HepG2 (cell line): ENCODE results near the gene CHCHD3. TPM values are rescaled to one million over a fixed set of nuclear protein-coding genes. Genes with fewer than 3 reads are reported as not detected.

Source experiments
- ATAC-seq: fragments of 200-7000 bp; cut with Tn5 transposase; 3 replicates; pipeline ENCODE4 v1.9.1; 2020; ENCODE audit warnings: mild to moderate bottlenecking, moderate library complexity
- BruUV-seq: library from RNA; stranded (reverse); fragments of 400-500 nt; replicated peaks from 2 replicates; lab custom pipeline; 2021; lab: Mats Ljungman, UMichigan
- CTCF ChIA-PET: fragments of 300-600 bp; formaldehyde crosslinking; extraction: SDS; loops from one replicate; lab custom pipeline; 2021; ENCODE audit warnings: low total read pairs, inconsistent platforms, low intra/inter-chr PET ratio; lab: Yijun Ruan, JAX
- POLR2A ChIA-PET: fragments of 350-600 bp; sonication (Branson Sonifier 250); formaldehyde crosslinking; loops from one replicate; lab custom pipeline; 2020; ENCODE audit warnings: antibody characterized with exemption, inconsistent platforms; lab: Yijun Ruan, JAX
- DNase-seq: peaks from one replicate; pipeline ENCODE4 v3.0.0-alpha.2; 2015; ENCODE audit warnings: low spot score
- FAIRE-seq: peaks from 3 replicates; lab custom pipeline; 2011; peaks lifted over from hg19 to GRCh38; lab: Jason Lieb, UNC
- H2AFZ ChIP-seq: one replicate; pipeline ENCODE4 v1.6.1; 2011; ENCODE audit warnings: low read length, inconsistent platforms
- H3K27ac ChIP-seq: fragments of 300-600 bp; 3 replicates; pipeline ENCODE4 v1.8.0; 2011; ENCODE audit warnings: mixed run types, mild to moderate bottlenecking, mixed read lengths, low read length, inconsistent platforms; ENCODE audit not compliant: insufficient read depth; ENCODE audit errors: extremely low read length
- H3K27me3 ChIP-seq, 2 experiments: fragments of 200-600 bp in 1 of 2; 2 replicates in 1 of 2; 3 replicates in 1 of 2; pipeline versions ENCODE4 v1.6.0 to v1.8.0; 2011; ENCODE audit warnings: low read length in 2 of 2, mild to moderate bottlenecking in 2 of 2, moderate library complexity in 2 of 2, inconsistent platforms in 1 of 2; ENCODE audit not compliant: insufficient read depth in 2 of 2, control insufficient read depth in 1 of 2
- H3K36me3 ChIP-seq, 2 experiments: fragments of 200-600 bp in 1 of 2; replicated peaks in 1 of 2; 2 replicates in 1 of 2; 3 replicates in 1 of 2; pipeline versions ENCODE4 v1.5.1 to v1.8.0; 2011; ENCODE audit warnings: low read length in 2 of 2, inconsistent platforms in 1 of 2; ENCODE audit not compliant: insufficient read depth in 2 of 2, control insufficient read depth in 1 of 2
- H3K4me1 ChIP-seq: 2 replicates; pipeline ENCODE4 v1.5.1; 2012; ENCODE audit warnings: low read length, inconsistent platforms; ENCODE audit not compliant: insufficient read depth
- H3K4me2 ChIP-seq: 2 replicates; pipeline ENCODE4 v1.6.0; 2011; ENCODE audit warnings: low read depth, low read length, inconsistent platforms
- H3K4me3 ChIP-seq, 3 experiments: fragments of 200-600 bp in 1 of 3; sonication (generic), shearing (Covaris generic) in 1 of 3; replicated peaks in 1 of 3; 2 replicates each; pipeline ENCODE4 v1.5.1; 2011 to 2016; ENCODE audit warnings: low read length in 3 of 3, inconsistent platforms in 2 of 3, low read depth in 2 of 3, mild to moderate bottlenecking in 2 of 3, control low read depth in 1 of 3, mixed read lengths in 1 of 3; ENCODE audit not compliant: insufficient read depth in 1 of 3
- H3K79me2 ChIP-seq: one replicate; pipeline ENCODE4 v1.6.1; 2011; ENCODE audit warnings: low read length, inconsistent platforms; ENCODE audit not compliant: insufficient read depth
- H3K9ac ChIP-seq: 2 replicates; pipeline ENCODE4 v1.6.0; 2011; ENCODE audit warnings: mild to moderate bottlenecking, low read depth, low read length, inconsistent platforms; ENCODE audit not compliant: insufficient read depth
- H3K9me3 ChIP-seq: 2 replicates; pipeline ENCODE4 v1.5.1; 2012; ENCODE audit warnings: mild to moderate bottlenecking, low read length
- H4K20me1 ChIP-seq: 2 replicates; pipeline ENCODE4 v1.6.0; 2011; ENCODE audit warnings: inconsistent platforms, mild to moderate bottlenecking, low read length, moderate library complexity; ENCODE audit not compliant: insufficient read depth
- HNRNPLL ChIP-seq: fragments of 200-400 bp; formaldehyde crosslinking; IDR thresholded peaks from 2 replicates; pipeline ENCODE4 v1.6.1; 2017; ENCODE audit warnings: mild to moderate bottlenecking, low read depth, low read length; ENCODE audit not compliant: poor library complexity, severe bottlenecking
- NR3C1 ChIP-seq: sonication (generic); formaldehyde crosslinking; IDR thresholded peaks from 2 replicates; pipeline ENCODE4 v1.4.0; 2020; ENCODE audit warnings: missing genetic modification reagents
- PITX1 ChIP-seq: sonication (generic); formaldehyde crosslinking; IDR thresholded peaks from 2 replicates; pipeline ENCODE4 v1.5.1; 2020; ENCODE audit warnings: mild to moderate bottlenecking, missing genetic modification reagents
- ZNF136 ChIP-seq: sonication (generic); formaldehyde crosslinking; IDR thresholded peaks from 2 replicates; pipeline ENCODE4 v1.8.1; 2022; ENCODE audit warnings: low read depth, mild to moderate bottlenecking, moderate library complexity, missing genetic modification reagents
- ZNF260 ChIP-seq: sonication (generic); formaldehyde crosslinking; IDR thresholded peaks from 2 replicates; pipeline ENCODE4 v1.4.0; 2020; ENCODE audit warnings: missing genetic modification reagents, low read depth, mild to moderate bottlenecking, borderline replicate concordance
- ZNF773 ChIP-seq: sonication (generic); formaldehyde crosslinking; IDR thresholded peaks from 2 replicates; pipeline ENCODE4 v1.4.0; 2020; ENCODE audit warnings: missing genetic modification reagents, borderline replicate concordance
- ZNF878 ChIP-seq: sonication (generic); formaldehyde crosslinking; IDR thresholded peaks from 2 replicates; pipeline ENCODE4 v1.8.1; 2023; ENCODE audit warnings: mild to moderate bottlenecking, missing genetic modification reagents, moderate library complexity
- WGBS: methylation state at CpG from one replicate; pipeline ENCODE4 v1.1.6; 2017; ENCODE audit warnings: low lambda C conversion rate; 5-methylcytosine and 5-hydroxymethylcytosine counted together
- in situ Hi-C: cut with HindIII; loops from 2 replicates; pipeline ENCODE4 v1.10.0; 2017; ENCODE audit warnings: low pct_unique_long_range_greater_than_20kb; ENCODE audit not compliant: extremely low pct_ligation_motif_present
- intact Hi-C: fragments of 100-400 bp; cut with micrococcal nuclease; formaldehyde crosslinking; loops from one replicate; pipeline ENCODE4 v1.10.0; 2022; ENCODE audit not compliant: unreplicated experiment
- polyA plus RNA-seq, 8 experiments: library from polyadenylated mRNA; depleted of rRNA in 3 of 8; stranded (reverse) in 7 of 8; unstranded in 1 of 8; fragments of >200 nt; fragmentation: Illumina TruSeq in 4 of 8; extraction: Trizol in 4 of 8; gene quantifications; 2 replicates each; pipeline versions ENCODE4 v1.2.1 to v1.2.3, GENCODE V29; 2011 to 2016; ENCODE audit warnings: low read depth in 4 of 8, missing spikeins in 1 of 8, mixed read lengths in 1 of 8; ENCODE audit not compliant: insufficient read depth in 1 of 8
- total RNA-seq, 5 experiments: library from RNA; depleted of rRNA; stranded (reverse); fragments of >200 nt; fragmentation: Illumina TruSeq; extraction: Trizol; gene quantifications; 2 replicates each; pipeline ENCODE4 v1.2.3, GENCODE V29; 2016; ENCODE audit warnings: low read depth in 1 of 5
- TF ChIP-seq, protein P1 (sequence below): sonication (generic); formaldehyde crosslinking; IDR thresholded peaks from 2 replicates; pipeline ENCODE4 v1.4.0; 2020; ENCODE audit warnings: mild to moderate bottlenecking, missing genetic modification reagents
- TF ChIP-seq, protein P2 (sequence below): sonication (generic); formaldehyde crosslinking; IDR thresholded peaks from 2 replicates; pipeline ENCODE4 v1.5.1; 2020; ENCODE audit warnings: missing genetic modification reagents, mild to moderate bottlenecking, borderline replicate concordance
- TF ChIP-seq, protein P3 (sequence below): sonication (generic); formaldehyde crosslinking; IDR thresholded peaks from 2 replicates; pipeline ENCODE4 v1.4.0; 2020; ENCODE audit warnings: missing genetic modification reagents; ENCODE audit errors: not compliant biosample characterization
- TF ChIP-seq, protein P4 (sequence below): sonication (generic); formaldehyde crosslinking; IDR thresholded peaks from 2 replicates; pipeline ENCODE4 v1.4.0; 2020; ENCODE audit warnings: missing genetic modification reagents
- TF ChIP-seq, protein P5 (sequence below): sonication (generic); formaldehyde crosslinking; IDR thresholded peaks from 2 replicates; pipeline ENCODE4 v1.4.0; 2020; ENCODE audit warnings: missing genetic modification reagents

CHCHD3 gene
- total and polyA plus RNA-seq, 2 of the 13 experiments (the other 11 are each of a cell fraction or from before 2014, with no cell fraction given), result 32.7 to 86.8 TPM

DNA sequence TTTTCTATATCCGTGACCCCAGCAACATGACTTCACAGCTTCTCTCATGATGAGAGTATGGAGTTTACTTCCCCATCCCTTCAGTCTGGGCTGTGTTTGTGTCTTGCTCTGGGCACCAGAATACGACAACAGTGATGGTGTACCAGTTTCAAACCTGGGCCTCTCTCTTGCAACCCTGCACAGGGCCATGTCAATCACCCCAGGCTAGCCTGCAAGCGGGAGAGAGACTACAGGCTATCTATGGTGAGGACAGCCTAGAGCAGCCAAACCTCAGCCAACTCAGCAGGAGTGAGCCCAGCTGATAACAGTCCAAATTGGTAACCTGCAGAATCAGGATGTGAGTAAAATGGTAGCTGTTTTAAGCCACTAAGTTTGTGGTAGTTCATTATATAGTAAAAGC lies 235.8 kb downstream of the CHCHD3 start (continued):
- TF ChIP-seq, protein P1, sequence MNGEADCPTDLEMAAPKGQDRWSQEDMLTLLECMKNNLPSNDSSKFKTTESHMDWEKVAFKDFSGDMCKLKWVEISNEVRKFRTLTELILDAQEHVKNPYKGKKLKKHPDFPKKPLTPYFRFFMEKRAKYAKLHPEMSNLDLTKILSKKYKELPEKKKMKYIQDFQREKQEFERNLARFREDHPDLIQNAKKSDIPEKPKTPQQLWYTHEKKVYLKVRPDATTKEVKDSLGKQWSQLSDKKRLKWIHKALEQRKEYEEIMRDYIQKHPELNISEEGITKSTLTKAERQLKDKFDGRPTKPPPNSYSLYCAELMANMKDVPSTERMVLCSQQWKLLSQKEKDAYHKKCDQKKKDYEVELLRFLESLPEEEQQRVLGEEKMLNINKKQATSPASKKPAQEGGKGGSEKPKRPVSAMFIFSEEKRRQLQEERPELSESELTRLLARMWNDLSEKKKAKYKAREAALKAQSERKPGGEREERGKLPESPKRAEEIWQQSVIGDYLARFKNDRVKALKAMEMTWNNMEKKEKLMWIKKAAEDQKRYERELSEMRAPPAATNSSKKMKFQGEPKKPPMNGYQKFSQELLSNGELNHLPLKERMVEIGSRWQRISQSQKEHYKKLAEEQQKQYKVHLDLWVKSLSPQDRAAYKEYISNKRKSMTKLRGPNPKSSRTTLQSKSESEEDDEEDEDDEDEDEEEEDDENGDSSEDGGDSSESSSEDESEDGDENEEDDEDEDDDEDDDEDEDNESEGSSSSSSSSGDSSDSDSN, result no peak
- no peak for TF ChIP-seq ZNF136 (CRISPR knock-in tag)
- TF ChIP-seq, protein P2, sequence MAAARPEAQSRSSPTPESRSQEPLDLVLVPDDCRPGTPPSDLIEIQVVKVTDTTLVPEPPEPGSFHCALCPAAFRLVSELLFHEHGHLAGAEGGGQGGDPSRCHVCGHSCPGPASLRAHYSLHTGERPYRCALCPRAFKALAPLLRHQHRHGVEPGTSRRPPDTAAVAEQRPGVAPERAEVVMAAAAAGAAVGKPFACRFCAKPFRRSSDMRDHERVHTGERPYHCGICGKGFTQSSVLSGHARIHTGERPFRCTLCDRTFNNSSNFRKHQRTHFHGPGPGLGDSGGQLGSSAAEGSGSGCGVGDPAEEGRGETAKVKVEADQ (CRISPR knock-in tag), result no peak
- no peak for TF ChIP-seq ZNF878 (CRISPR knock-in tag)
- TF ChIP-seq HNRNPLL, result no peak
- TF ChIP-seq, protein P3, sequence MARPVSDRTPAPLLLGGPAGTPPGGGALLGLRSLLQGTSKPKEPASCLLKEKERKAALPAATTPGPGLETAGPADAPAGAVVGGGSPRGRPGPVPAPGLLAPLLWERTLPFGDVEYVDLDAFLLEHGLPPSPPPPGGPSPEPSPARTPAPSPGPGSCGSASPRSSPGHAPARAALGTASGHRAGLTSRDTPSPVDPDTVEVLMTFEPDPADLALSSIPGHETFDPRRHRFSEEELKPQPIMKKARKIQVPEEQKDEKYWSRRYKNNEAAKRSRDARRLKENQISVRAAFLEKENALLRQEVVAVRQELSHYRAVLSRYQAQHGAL, result no peak

DNA sequence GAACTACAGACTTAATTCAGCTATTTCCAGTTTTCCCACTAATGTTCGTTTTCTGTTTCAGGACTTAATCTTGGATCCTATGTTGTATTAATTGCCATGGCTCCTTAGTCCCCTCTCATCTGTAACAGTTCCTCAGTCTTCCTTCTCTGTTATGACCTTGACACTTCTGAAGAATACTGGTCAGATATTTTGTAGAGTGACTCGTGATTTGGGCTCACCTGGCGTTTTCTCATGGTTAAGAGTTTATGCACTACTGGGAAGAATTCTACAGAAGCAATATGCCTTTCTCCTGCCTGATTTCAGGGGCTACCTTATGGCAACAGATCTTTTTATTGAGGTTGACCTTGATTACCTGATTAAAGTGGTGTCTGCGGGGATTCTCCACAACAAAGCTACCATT lies 239.4 kb downstream of the CHCHD3 start:
- Histone ChIP-seq H3K4me2 (no peak overlapping the region), H3K27ac (no peak overlapping the region), H3K4me3 (no peak overlapping the region), H3K4me1 (no peaks in the 10 kb centered on the region), H3K9ac (no peak overlapping the region), H2AFZ (no peak overlapping the region), H3K9me3 (no peaks in the 10 kb centered on the region), H3K27me3 (no peaks in the 10 kb centered on the region), H3K36me3 (peaks cover 0 to 2% of the 10 kb centered on the region in 2 experiments; a peak in 1 of 5 replicates), H4K20me1 (no peaks in the 10 kb centered on the region), H3K79me2 (no peaks in the 10 kb centered on the region)
- 98% methylated on average over 4 of the region's 4 CpGs for WGBS
- CTCF ChIA-PET, result no interaction called here
- ATAC-seq (no peak), FAIRE-seq (no peak), DNase-seq (no peak)
- in situ Hi-C loops (no loop called here), intact Hi-C loops (no loop called here)
- BruUV-seq, result no TSS peak
- POLR2A ChIA-PET, result no interaction called here
- TF ChIP-seq NR3C1 (no peak), ZNF260 (CRISPR knock-in tag) (no peak), PITX1 (no peak), ZNF773 (no peak)
- TF ChIP-seq, protein P4, sequence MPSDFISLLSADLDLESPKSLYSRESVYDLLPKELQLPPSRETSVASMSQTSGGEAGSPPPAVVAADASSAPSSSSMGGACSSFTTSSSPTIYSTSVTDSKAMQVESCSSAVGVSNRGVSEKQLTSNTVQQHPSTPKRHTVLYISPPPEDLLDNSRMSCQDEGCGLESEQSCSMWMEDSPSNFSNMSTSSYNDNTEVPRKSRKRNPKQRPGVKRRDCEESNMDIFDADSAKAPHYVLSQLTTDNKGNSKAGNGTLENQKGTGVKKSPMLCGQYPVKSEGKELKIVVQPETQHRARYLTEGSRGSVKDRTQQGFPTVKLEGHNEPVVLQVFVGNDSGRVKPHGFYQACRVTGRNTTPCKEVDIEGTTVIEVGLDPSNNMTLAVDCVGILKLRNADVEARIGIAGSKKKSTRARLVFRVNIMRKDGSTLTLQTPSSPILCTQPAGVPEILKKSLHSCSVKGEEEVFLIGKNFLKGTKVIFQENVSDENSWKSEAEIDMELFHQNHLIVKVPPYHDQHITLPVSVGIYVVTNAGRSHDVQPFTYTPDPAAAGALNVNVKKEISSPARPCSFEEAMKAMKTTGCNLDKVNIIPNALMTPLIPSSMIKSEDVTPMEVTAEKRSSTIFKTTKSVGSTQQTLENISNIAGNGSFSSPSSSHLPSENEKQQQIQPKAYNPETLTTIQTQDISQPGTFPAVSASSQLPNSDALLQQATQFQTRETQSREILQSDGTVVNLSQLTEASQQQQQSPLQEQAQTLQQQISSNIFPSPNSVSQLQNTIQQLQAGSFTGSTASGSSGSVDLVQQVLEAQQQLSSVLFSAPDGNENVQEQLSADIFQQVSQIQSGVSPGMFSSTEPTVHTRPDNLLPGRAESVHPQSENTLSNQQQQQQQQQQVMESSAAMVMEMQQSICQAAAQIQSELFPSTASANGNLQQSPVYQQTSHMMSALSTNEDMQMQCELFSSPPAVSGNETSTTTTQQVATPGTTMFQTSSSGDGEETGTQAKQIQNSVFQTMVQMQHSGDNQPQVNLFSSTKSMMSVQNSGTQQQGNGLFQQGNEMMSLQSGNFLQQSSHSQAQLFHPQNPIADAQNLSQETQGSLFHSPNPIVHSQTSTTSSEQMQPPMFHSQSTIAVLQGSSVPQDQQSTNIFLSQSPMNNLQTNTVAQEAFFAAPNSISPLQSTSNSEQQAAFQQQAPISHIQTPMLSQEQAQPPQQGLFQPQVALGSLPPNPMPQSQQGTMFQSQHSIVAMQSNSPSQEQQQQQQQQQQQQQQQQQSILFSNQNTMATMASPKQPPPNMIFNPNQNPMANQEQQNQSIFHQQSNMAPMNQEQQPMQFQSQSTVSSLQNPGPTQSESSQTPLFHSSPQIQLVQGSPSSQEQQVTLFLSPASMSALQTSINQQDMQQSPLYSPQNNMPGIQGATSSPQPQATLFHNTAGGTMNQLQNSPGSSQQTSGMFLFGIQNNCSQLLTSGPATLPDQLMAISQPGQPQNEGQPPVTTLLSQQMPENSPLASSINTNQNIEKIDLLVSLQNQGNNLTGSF (CRISPR knock-in tag), result no peak
- TF ChIP-seq, protein P5, sequence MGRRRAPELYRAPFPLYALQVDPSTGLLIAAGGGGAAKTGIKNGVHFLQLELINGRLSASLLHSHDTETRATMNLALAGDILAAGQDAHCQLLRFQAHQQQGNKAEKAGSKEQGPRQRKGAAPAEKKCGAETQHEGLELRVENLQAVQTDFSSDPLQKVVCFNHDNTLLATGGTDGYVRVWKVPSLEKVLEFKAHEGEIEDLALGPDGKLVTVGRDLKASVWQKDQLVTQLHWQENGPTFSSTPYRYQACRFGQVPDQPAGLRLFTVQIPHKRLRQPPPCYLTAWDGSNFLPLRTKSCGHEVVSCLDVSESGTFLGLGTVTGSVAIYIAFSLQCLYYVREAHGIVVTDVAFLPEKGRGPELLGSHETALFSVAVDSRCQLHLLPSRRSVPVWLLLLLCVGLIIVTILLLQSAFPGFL (CRISPR knock-in tag), result no peak
